Thyroid gland (tissue), 4 donors: ENCODE measurements around the gene DOP1A. TPM values are rescaled to one million over a fixed set of nuclear protein-coding genes. Genes with fewer than 3 reads are reported as not detected.

Experiments used
- DNase-seq, 2 donors: peaks; one replicate each; pipeline ENCODE4 v3.0.0-alpha.2; 2019
- H3K27ac ChIP-seq, 3 donors: fragments of 200-600 bp; sonication (generic); 1 replicate in 2 of 3; 2 replicates in 1 of 3; pipeline ENCODE4 v1.5.1; 2016 to 2019; ENCODE audit warnings: mild to moderate bottlenecking in 1 of 3, moderate library complexity in 1 of 3
- H3K27me3 ChIP-seq: fragments of 200-600 bp; sonication (generic); one replicate; pipeline ENCODE4 v1.5.1; 2019
- H3K36me3 ChIP-seq, 2 donors: fragments of 200-600 bp; sonication (generic); one replicate each; pipeline ENCODE4 v1.5.1; 2016 to 2019
- H3K4me1 ChIP-seq, 2 donors: fragments of 200-600 bp; sonication (generic); one replicate each; pipeline ENCODE4 v1.5.1; 2017 to 2019
- H3K4me3 ChIP-seq, 3 donors: fragments of 200-600 bp; sonication (generic); replicated peaks in 1 of 3; 1 replicate in 2 of 3; 2 replicates in 1 of 3; pipeline ENCODE4 v1.5.1; 2016; ENCODE audit warnings: mild to moderate bottlenecking in 1 of 3
- H3K9me3 ChIP-seq: fragments of 200-600 bp; sonication (generic); one replicate; pipeline ENCODE4 v1.5.1; 2017
- CTCF ChIP-seq, 6 experiments: fragments of 200-600 bp in 3 of 6; fragments of 450-650 bp in 3 of 6; sonication (generic) in 3 of 6; IDR thresholded peaks; one replicate each; pipeline ENCODE4 v1.5.1; 2016 to 2019; ENCODE audit warnings: antibody characterized with exemption in 6 of 6, mild to moderate bottlenecking in 2 of 6, inconsistent platforms in 1 of 6, moderate library complexity in 1 of 6
- POLR2A ChIP-seq, 2 donors: fragments of 450-650 bp; IDR thresholded peaks; one replicate each; pipeline ENCODE4 v1.6.1; 2017; ENCODE audit warnings: antibody characterized with exemption in 2 of 2, mild to moderate bottlenecking in 2 of 2, moderate library complexity in 1 of 2
- WGBS, 2 donors: methylation state at CpG; one replicate each; pipeline ENCODE4 v1.1.5; 2017; 5-methylcytosine and 5-hydroxymethylcytosine counted together
- intact Hi-C: fragments of 100-400 bp; cut with DNase I; formaldehyde crosslinking; loops from one replicate; pipeline ENCODE4 v1.15.1; 2023
- total RNA-seq, 4 donors: library from RNA; depleted of rRNA; stranded (reverse); fragments of >200 nt; gene quantifications; one replicate each; pipeline ENCODE4 v1.2.3, GENCODE V29; 2016

The DOP1A gene
- total RNA-seq, 4 donors from 2014 or later, result 31.6 to 58.4 (median 54.2) TPM

GRCh38 chr6:83192456-83192855, 125.0 kb downstream of the DOP1A start:
- Histone ChIP-seq H3K4me3 (peak overlapping the region; percentile 86 to 95 (median 93)), H3K27me3 (no peaks in the 10 kb centered on the region), H3K9me3 (no peaks in the 10 kb centered on the region), H3K36me3 (no peaks in the 10 kb centered on the region), H3K27ac (peak overlapping the region in 2 of 3 donors; percentile 79 to 83), H3K4me1 (peaks cover 8 to 11% of the 10 kb centered on the region in 2 donors)
- 0 to 2% methylated on average over 4 of the region's 4 CpGs for WGBS, 2 donors
- intact Hi-C loops, result loop anchor here (10.0 kb wide), 1 partner anchor 128 kb away; the partner anchor contains the start of genes DOP1A and UBE3D
- DNase-seq, result no peak
- no peak for TF ChIP-seq POLR2A (IDR thresholded peaks at IDR 0.05)
- no peak for TF ChIP-seq CTCF (IDR thresholded peaks at IDR 0.05)

GRCh38 chr6:83192871-83193746, 125.6 kb downstream of the DOP1A start, which contains the start of the genes PGM3 and RWDD2A:
Gene PGM3 (minus strand): TSS chr6:83193265. CDS start chr6:83191012, 2,253 bp downstream.
Gene RWDD2A (plus strand): TSS chr6:83193357. CDS start chr6:83194452, 1,095 bp downstream.
- Histone ChIP-seq H3K27me3 (no peaks in the 10 kb centered on the region), H3K4me3 (peak within 1 kb of the TSS; percentile 86 to 95 (median 93))

GRCh38 chr6:83193747-83194566, 126.5 kb downstream of the DOP1A start:
- DNase-seq, result peak; percentile 57 to 62
- peak overlapping the region; percentile 86 to 95 (median 93) for H3K4me3 ChIP-seq
- 5 to 10% methylated on average over 14 to 36 of the region's 44 CpGs for WGBS, 2 donors
- no peaks in the 10 kb centered on the region for H3K27me3 ChIP-seq
- intact Hi-C loops, result loop anchor here (10.0 kb wide), 1 partner anchor 129 kb away; the partner anchor contains the start of genes DOP1A and UBE3D
- no peaks in the 10 kb centered on the region for H3K9me3 ChIP-seq
- H3K36me3 ChIP-seq, result no peaks in the 10 kb centered on the region
- H3K4me1 ChIP-seq, result peaks cover 8 to 11% of the 10 kb centered on the region in 2 donors
- H3K27ac ChIP-seq, result peak overlapping the region; percentile 46 to 83 (median 79)
- TF ChIP-seq POLR2A (IDR thresholded peaks at IDR 0.05) (peak in 1 of 2 donors; percentile 15), CTCF (IDR thresholded peaks at IDR 0.05) (no peak)

More at GRCh38 chr6:83192871-83193746, 125.6 kb downstream of the DOP1A start, which contains the start of the genes PGM3 and RWDD2A:
- intact Hi-C loops, result loop anchor here (10.0 kb wide), 1 partner anchor 128 kb away; the partner anchor contains the start of genes DOP1A and UBE3D
- WGBS, 2 donors, result 0% methylated on average over 18 to 65 of the region's 88 CpGs
- Histone ChIP-seq H3K4me1 (peaks cover 8 to 11% of the 10 kb centered on the region in 2 donors), H3K9me3 (no peaks in the 10 kb centered on the region), H3K27ac (peak within 1 kb of the TSS; percentile 46 to 83 (median 79)), H3K36me3 (no peaks in the 10 kb centered on the region)
- no peak for TF ChIP-seq CTCF (IDR thresholded peaks at IDR 0.05)
- TF ChIP-seq POLR2A (IDR thresholded peaks at IDR 0.05), result peak; percentile 2 to 94
- DNase-seq, result peak; percentile 92

GRCh38 chr6:83198486-83199172, 131.2 kb downstream of the DOP1A start:
- Histone ChIP-seq H3K27ac (no peak overlapping the region), H3K4me3 (no peak overlapping the region), H3K27me3 (no peaks in the 10 kb centered on the region), H3K4me1 (peaks cover 4 to 11% of the 10 kb centered on the region in 2 donors), H3K36me3 (no peaks in the 10 kb centered on the region), H3K9me3 (no peaks in the 10 kb centered on the region)
- no peak for TF ChIP-seq POLR2A (IDR thresholded peaks at IDR 0.05)
- no peak for TF ChIP-seq CTCF (IDR thresholded peaks at IDR 0.05)
- DNase-seq, result no peak
- intact Hi-C loops, result loop anchor here (10.0 kb wide), 1 partner anchor 134 kb away; the partner anchor contains the start of genes DOP1A and UBE3D
- 89 to 92% methylated on average over 4 of the region's 4 CpGs for WGBS, 2 donors
